HG02610 (cell line): ENCODE data around the gene ACOX3.

Experiments used
- ATAC-seq: cut with Tn5 transposase; IDR thresholded peaks from one replicate; pipeline ENCODE4 v1.9.1; 2021; ENCODE audit warnings: mild to moderate bottlenecking, moderate library complexity; ENCODE audit not compliant: unreplicated experiment

Gene ACOX3

DNA sequence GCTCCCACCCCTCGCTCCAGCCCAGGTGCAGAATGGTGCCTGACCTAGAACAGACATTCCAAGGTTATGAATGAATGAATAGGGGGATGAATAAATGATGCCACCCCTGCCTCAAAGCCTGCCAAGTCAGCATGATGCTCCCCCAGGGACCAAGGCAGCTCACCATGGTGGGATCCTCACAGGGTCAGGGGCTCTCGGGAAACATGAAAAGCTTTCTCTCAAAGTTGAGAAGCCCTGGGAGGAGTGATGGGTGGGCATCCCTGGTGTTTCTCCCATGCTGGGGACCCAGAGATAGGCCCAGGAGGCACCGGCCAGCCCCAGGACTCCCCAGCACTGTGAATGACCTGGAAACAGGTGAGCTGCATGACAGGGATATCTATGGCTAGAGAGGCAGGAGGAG is 112.1 kb downstream of the ACOX3 start:
- ATAC-seq: no peak

- ATAC-seq: no peak
Observed at GRCh38 chr4:8326206-8326605, 114.3 kb downstream of the ACOX3 start.

GRCh38 chr4:8325291-8325973 is 115.1 kb downstream of the ACOX3 start:
- ATAC-seq: no peak

GRCh38 chr4:8324640-8325239 is 115.8 kb downstream of the ACOX3 start:
- ATAC-seq: no peak

DNA sequence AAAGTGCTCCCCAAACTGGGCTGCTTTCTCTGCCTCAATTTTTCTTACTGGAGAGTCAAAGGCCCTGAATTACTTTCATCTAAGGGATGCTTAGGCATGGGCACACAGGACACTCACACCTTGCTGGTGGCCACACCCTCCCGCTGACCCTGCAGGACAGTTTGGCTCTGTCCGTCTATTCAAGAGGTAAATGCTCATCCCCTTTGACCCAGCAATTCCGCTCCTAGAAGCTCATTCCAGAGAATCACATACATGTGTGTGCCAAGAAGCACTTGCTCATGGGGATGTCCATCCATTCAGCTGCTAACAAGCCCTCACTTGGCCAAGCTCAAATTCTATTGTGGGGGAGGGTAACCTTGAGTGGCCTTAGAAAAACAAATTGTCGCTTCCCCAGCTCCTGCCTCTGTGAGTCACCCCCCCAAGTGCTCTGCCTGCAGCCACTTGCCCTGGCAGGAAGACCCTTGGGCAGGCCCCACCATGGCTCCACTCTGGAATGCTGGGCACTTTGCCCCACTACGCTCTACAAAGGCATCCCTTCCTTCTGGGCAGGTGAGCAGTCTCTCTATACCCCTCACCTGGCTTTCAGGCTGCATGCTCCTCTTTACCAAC is 116.5 kb downstream of the ACOX3 start:
- ATAC-seq: no peak

- ATAC-seq: no peak
Observed at GRCh38 chr4:8322794-8323704, 117.5 kb downstream of the ACOX3 start.

GRCh38 chr4:8321771-8322170 is 118.8 kb downstream of the ACOX3 start:
- no peak for ATAC-seq

DNA sequence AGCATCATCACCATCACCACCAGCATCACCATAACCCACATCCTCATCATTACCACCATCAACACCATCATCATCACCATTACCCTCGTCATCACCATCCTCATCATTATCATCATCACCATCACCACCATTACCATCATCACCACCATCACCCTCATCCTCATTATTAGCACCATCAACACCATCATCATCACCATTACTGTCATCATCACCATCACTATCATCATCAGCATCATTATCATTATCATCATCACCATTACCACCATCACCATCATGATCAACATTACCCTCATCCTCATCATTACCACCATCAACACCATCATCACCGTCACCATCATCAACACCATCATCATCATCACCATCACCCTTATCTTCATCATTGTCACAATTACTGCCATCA is 119.3 kb downstream of the ACOX3 start:
- no peak for ATAC-seq

DNA sequence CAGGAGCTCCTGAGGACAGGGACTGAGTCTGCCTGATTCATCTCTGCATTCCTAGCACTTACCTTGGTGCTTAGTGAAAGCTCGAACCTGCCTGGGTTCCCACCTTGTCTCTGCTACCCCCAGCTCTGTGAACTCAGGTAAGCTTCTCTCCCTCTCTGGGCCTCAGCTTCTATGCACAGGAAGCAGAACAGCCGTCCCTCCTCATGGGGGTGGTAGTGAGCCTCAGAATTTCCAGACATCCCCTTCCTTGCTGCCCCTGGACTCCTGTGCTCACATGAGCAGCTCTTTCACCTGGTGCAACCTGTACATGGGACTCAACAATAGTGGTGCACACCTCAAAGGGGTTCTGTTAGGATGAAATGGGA is 120.2 kb downstream of the ACOX3 start:
- no peak for ATAC-seq

DNA sequence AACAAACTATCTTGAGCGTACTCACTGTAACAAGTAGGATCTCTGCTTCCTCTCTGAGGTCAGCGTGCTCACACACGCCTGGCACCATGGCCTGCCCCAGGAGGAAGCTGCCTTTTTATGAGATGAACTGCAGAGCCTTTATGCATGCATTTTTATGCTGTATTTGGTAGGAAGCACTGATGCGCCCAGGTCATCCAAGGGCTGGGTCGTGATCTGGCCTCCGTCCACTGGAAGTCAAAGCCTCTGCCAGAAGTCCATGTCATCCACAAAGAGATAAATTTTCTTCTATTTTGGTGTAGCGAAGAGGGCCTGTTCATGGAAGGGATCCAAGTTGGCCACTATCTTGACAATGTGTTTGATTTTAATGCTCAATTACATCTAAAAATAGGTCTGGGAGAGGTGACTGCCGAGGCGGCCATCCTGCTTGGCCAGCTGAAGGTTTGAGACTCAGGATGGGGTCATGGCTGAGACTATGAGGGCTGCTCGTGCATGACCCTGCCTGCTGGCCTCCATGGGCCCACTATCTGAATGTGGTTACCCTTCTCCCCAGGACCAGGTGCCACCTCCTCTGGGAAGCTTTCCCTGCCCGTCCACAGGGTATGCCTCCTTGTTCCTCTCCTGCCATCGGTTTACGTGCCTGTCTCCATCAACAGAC is 120.7 kb downstream of the ACOX3 start:
- ATAC-seq: no peak

- no peak for ATAC-seq
Observed at GRCh38 chr4:8319061-8319460, 121.5 kb downstream of the ACOX3 start.

DNA sequence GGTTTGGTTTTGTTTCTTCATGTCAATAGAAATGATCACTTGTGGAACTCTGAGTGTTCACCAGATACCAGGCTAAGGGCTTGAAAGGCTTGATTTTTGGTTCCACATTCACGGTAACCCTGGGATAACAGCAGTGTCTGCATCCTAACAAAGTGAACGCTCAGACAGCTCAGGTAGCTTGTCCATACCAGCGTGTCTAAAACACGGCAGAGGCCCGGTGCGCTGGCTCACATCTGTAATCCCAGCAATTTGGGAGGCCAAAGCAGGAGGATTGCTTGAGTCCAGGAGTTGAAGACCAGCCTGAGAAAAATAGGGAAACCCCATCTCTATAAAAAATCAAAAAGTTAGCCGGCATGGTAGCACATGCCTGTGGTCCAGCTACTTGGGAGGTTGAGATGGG is 122.0 kb downstream of the ACOX3 start:
- ATAC-seq: no peak

GRCh38 chr4:8317474-8317873 is 123.0 kb downstream of the ACOX3 start:
- ATAC-seq: no peak

GRCh38 chr4:8316911-8317351 is 123.6 kb downstream of the ACOX3 start:
- ATAC-seq: no peak
